Measurements from ENCODE around the gene AMFR. TPM values are rescaled to one million over a fixed set of nuclear protein-coding genes. Genes with fewer than 3 reads are reported as not detected.
A peak's percentile ranks its signal among the peaks of the same experiment; 100 is the strongest.

The AMFR gene
- total RNA-seq (10 to 100 TPM; 79.4 to 86.1 TPM), polyA plus RNA-seq (10 to 100 TPM; 39.5 to 43.1 TPM)
- long read RNA-seq, donor 1, transcript AMFR-201 (14 exons, 3,600 nt), result major isoform, 12 of 28 reads
- long read RNA-seq, donor 1, partial matches to known transcripts, result 11 of 28 reads
- long read RNA-seq, donor 1, other reads (novel, unspliced or antisense), result 0 of 28 reads
- long read RNA-seq, donor 2, partial matches to known transcripts, result 0 of 3 reads
- long read RNA-seq, donor 2, other reads (novel, unspliced or antisense), result 0 of 3 reads
- long read RNA-seq, donor 3, transcript AMFR-201 (14 exons, 3,600 nt), result major isoform, 8 of 9 reads
- long read RNA-seq, donor 3, partial matches to known transcripts, result 0 of 9 reads
- long read RNA-seq, donor 3, other reads (novel, unspliced or antisense), result 0 of 9 reads
- long read RNA-seq, donor 4, partial matches to known transcripts, result 0 of 7 reads
- long read RNA-seq, donor 4, other reads (novel, unspliced or antisense), result 0 of 7 reads
- long read RNA-seq, donor 5, transcript AMFR-201 (14 exons, 3,600 nt), result major isoform, 13 of 17 reads
- long read RNA-seq, donor 5, partial matches to known transcripts, result 0 of 17 reads
- long read RNA-seq, donor 5, other reads (novel, unspliced or antisense), result 0 of 17 reads

DNA sequence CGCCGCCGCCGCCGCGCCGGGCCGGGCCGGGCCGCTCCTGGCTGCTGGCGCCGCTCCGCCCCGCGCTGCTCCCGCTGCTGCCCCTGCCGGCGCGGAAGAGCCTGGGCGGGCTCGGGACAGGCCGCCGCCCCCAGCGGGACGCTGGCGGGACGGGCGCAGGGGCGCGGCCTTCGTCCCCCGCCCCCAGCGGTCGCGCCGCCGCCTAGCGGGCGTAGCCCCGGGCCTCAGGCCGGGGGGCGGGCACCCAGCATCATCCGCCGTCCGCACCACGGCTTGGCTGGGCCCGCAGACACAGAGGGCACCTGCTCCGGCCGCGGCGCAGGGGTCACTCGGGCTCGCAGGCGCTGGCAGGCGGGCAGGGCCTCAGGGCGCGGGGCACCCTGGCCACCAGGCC is at the start of gene AMFR:
AMFR (minus strand) TSS at position 107 of the 394 bp plus-strand sequence. CDS start 218 bp downstream, outside the sequence.
- H3K36me3 ChIP-seq (ENCODE audit: control insufficient read depth in 4 of 4, insufficient read depth in 4 of 4, low read length in 4 of 4), result peaks cover 0 to 2% (median under 1%) of the 10 kb centered on the region in 4 donors
- ATAC-seq (ENCODE audit: insufficient read depth, low FRiP score) (peak; percentile 96), DNase-seq (peak; percentile 71 to 89 (median 78))
- no peaks in the 10 kb centered on the region for H3K9me3 ChIP-seq (ENCODE audit: control insufficient read depth in 4 of 4, insufficient read depth in 3 of 4, low read length in 3 of 4)
- WGBS, 2 donors, result 0 to 1% methylated on average over 28 to 57 of the region's 57 CpGs
- peak within 1 kb of the TSS; percentile 91 to 94 for H3K27ac ChIP-seq (ENCODE audit: low read depth in 1 of 2, low read length in 1 of 2)
- peaks cover 4 to 16% (median 6%) of the 10 kb centered on the region in 5 donors for H3K4me1 ChIP-seq (ENCODE audit: control insufficient read depth in 5 of 5, insufficient read depth in 5 of 5, low read length in 5 of 5)
- peak within 1 kb of the TSS; percentile 44 to 57 for H3K9ac ChIP-seq (ENCODE audit: insufficient read depth in 1 of 2, low read length in 2 of 2)
- peak within 1 kb of the TSS; percentile 94 for H3K4me3 ChIP-seq
- TF ChIP-seq, protein P1, sequence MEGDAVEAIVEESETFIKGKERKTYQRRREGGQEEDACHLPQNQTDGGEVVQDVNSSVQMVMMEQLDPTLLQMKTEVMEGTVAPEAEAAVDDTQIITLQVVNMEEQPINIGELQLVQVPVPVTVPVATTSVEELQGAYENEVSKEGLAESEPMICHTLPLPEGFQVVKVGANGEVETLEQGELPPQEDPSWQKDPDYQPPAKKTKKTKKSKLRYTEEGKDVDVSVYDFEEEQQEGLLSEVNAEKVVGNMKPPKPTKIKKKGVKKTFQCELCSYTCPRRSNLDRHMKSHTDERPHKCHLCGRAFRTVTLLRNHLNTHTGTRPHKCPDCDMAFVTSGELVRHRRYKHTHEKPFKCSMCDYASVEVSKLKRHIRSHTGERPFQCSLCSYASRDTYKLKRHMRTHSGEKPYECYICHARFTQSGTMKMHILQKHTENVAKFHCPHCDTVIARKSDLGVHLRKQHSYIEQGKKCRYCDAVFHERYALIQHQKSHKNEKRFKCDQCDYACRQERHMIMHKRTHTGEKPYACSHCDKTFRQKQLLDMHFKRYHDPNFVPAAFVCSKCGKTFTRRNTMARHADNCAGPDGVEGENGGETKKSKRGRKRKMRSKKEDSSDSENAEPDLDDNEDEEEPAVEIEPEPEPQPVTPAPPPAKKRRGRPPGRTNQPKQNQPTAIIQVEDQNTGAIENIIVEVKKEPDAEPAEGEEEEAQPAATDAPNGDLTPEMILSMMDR (IDR thresholded peaks at IDR 0.05; ENCODE audit: control extremely low read depth, extremely low read depth), result no peak
- H3K27me3 ChIP-seq (ENCODE audit: control insufficient read depth in 3 of 3, insufficient read depth in 3 of 3, low read length in 2 of 3), result peaks cover 0 to 6% (median 0%) of the 10 kb centered on the region in 3 donors

DNA sequence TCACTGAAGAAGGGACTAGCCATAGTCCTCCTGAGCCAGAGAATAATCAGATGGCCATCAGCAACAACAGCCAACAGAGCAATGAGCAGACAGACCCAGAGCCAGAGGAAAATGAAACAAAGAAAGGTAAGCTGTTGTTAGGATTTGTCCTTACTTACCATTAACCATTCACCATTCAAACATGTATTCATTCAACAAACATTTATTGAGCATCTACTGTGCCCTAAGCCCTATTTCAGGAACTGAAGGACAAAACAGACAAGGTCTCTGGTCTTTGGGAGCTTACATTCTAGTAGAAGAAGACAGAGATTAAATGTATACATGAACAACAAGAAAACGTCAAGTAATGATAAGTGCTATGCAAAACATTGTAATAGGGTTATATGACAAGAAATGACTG is 45.3 kb upstream of the AMFR start:
- Histone ChIP-seq H3K27ac (ENCODE audit: low read depth in 1 of 2, low read length in 1 of 2) (no peak overlapping the region), H3K9me3 (ENCODE audit: control insufficient read depth in 4 of 4, insufficient read depth in 3 of 4, low read length in 3 of 4) (no peaks in the 10 kb centered on the region), H3K9ac (ENCODE audit: insufficient read depth in 1 of 2, low read length in 2 of 2) (no peak overlapping the region), H3K27me3 (ENCODE audit: control insufficient read depth in 3 of 3, insufficient read depth in 3 of 3, low read length in 2 of 3) (no peaks in the 10 kb centered on the region), H3K36me3 (ENCODE audit: control insufficient read depth in 4 of 4, insufficient read depth in 4 of 4, low read length in 4 of 4) (peaks cover 33 to 67% (median 40%) of the 10 kb centered on the region in 4 donors), H3K4me3 (no peak overlapping the region), H3K4me1 (ENCODE audit: control insufficient read depth in 5 of 5, insufficient read depth in 5 of 5, low read length in 5 of 5) (no peaks in the 10 kb centered on the region)
- TF ChIP-seq, protein P1 (IDR thresholded peaks at IDR 0.05; ENCODE audit: control extremely low read depth, extremely low read depth), result no peak
- no peak for ATAC-seq (ENCODE audit: insufficient read depth, low FRiP score)
- 96 to 100% methylated on average over 1 of the region's 1 CpG for whole genome bisulfite sequencing, 2 donors
- no peak for DNase-seq

DNA sequence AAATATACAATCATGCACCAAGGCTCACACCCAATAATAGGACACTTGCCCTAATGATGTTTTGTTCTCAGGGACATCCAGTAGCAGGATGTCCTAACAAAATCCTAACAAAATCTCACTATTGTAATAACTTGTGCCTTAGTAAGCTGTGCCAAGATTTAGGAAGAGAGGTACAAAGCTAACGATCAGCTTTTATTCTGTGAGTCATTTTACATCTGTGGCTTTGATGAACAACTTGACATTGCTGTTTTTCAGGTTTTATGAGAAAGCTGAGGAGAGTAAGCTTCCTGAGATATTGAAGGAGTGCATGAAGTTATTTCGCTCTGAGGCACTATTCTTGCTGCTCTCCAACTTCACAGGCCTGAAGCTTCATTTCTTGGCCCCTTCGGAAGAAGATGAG is 44.9 kb upstream of the AMFR start:
- Histone ChIP-seq H3K27ac (ENCODE audit: low read depth in 1 of 2, low read length in 1 of 2) (no peak overlapping the region), H3K4me1 (ENCODE audit: control insufficient read depth in 5 of 5, insufficient read depth in 5 of 5, low read length in 5 of 5) (no peaks in the 10 kb centered on the region), H3K4me3 (no peak overlapping the region), H3K36me3 (ENCODE audit: control insufficient read depth in 4 of 4, insufficient read depth in 4 of 4, low read length in 4 of 4) (peaks cover 29 to 66% (median 39%) of the 10 kb centered on the region in 4 donors), H3K9me3 (ENCODE audit: control insufficient read depth in 4 of 4, insufficient read depth in 3 of 4, low read length in 3 of 4) (no peaks in the 10 kb centered on the region), H3K27me3 (ENCODE audit: control insufficient read depth in 3 of 3, insufficient read depth in 3 of 3, low read length in 2 of 3) (no peaks in the 10 kb centered on the region), H3K9ac (ENCODE audit: insufficient read depth in 1 of 2, low read length in 2 of 2) (no peak overlapping the region)
- WGBS, 2 donors, result 90 to 92% methylated on average over 3 of the region's 3 CpGs
- DNase-seq (no peak), ATAC-seq (ENCODE audit: insufficient read depth, low FRiP score) (no peak)
- TF ChIP-seq, protein P1 (IDR thresholded peaks at IDR 0.05; ENCODE audit: control extremely low read depth, extremely low read depth), result no peak

Data from lung (tissue), 16 donors.